WERI-Rb-1 (cell line): ENCODE data around the gene ATR.
"Not testable (repeated sequence)": the region's sequence is repeated elsewhere in the genome, so short reads cannot be mapped to it uniquely, and the experiment has no call there.

ENCODE experiments used
- DNase-seq: peaks from one replicate; pipeline ENCODE4 v3.0.0-alpha.2; 2020
- H3K27ac ChIP-seq: fragments of 250-450 bp; sonication (Bioruptor Pico); 2 replicates; pipeline ENCODE4 v1.5.1; 2020; ENCODE audit warnings: mild to moderate bottlenecking, moderate library complexity
- H3K27me3 ChIP-seq: fragments of 250-450 bp; sonication (Bioruptor Pico); 2 replicates; pipeline ENCODE4 v1.5.1; 2021; ENCODE audit warnings: mild to moderate bottlenecking, low read depth, moderate library complexity; ENCODE audit not compliant: insufficient read depth, severe bottlenecking
- H3K36me3 ChIP-seq: fragments of 250-450 bp; sonication (Bioruptor Pico); 2 replicates; pipeline ENCODE4 v1.5.1; 2020; ENCODE audit warnings: mild to moderate bottlenecking, moderate library complexity
- H3K4me3 ChIP-seq: 2 replicates; pipeline ENCODE4 v1.5.1; 2011; ENCODE audit warnings: low read depth, mild to moderate bottlenecking, control low read depth, low read length
- H3K9me3 ChIP-seq: fragments of 250-450 bp; sonication (Bioruptor Pico); 2 replicates; pipeline ENCODE4 v1.5.1; 2021; ENCODE audit warnings: mild to moderate bottlenecking, moderate library complexity; ENCODE audit not compliant: severe bottlenecking
- TF ChIP-seq, protein P1 (sequence below): IDR thresholded peaks from 2 replicates; pipeline ENCODE4 v1.5.1; 2011; ENCODE audit warnings: low read depth, mild to moderate bottlenecking, control low read depth, inconsistent platforms, low read length

ATR gene

DNA sequence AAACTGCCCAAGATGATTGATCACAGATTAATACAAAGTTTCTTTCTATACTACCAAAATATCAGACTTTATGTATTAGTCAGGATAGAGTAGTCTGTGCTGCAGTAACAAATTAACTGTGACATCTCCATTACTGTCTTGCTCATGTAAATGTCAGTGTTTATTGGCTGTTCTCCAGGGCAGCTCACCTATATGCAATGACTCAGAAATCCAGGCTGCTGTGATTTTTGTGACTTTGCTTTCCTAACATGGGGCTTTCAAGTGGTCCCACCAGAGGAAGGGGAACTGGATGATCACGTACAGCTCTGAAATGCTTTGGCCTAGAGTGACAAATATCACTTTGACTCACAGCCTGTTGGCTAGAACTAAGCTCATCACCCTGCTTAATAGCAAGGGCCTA, 30.6 kb upstream of the ATR start:
- Histone ChIP-seq H3K27me3 (no peaks in the 10 kb centered on the region), H3K4me3 (no peak overlapping the region), H3K9me3 (no peaks in the 10 kb centered on the region), H3K36me3 (no peaks in the 10 kb centered on the region), H3K27ac (no peak overlapping the region)
- TF ChIP-seq, protein P1, sequence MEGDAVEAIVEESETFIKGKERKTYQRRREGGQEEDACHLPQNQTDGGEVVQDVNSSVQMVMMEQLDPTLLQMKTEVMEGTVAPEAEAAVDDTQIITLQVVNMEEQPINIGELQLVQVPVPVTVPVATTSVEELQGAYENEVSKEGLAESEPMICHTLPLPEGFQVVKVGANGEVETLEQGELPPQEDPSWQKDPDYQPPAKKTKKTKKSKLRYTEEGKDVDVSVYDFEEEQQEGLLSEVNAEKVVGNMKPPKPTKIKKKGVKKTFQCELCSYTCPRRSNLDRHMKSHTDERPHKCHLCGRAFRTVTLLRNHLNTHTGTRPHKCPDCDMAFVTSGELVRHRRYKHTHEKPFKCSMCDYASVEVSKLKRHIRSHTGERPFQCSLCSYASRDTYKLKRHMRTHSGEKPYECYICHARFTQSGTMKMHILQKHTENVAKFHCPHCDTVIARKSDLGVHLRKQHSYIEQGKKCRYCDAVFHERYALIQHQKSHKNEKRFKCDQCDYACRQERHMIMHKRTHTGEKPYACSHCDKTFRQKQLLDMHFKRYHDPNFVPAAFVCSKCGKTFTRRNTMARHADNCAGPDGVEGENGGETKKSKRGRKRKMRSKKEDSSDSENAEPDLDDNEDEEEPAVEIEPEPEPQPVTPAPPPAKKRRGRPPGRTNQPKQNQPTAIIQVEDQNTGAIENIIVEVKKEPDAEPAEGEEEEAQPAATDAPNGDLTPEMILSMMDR = no peak
- DNase-seq = no peak

DNA sequence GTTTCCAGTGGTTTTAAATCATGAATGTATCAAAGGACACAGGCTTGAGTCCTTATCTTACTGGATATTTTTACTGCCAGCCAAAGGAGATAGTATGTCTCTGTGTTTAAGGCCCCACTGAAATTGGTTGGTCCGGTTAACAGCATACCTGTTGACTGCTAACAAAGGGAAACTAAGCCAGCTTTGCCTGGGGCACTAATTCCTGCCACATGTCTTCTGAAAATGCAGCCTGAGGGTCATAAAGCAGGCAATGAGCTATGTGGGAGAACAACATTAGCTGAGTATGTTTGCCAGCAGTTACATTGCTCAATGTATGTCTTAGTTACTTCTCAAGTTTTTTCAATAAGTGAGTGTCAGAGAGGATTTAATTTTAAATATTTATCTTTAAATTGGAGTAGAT, 30.1 kb upstream of the ATR start:
- TF ChIP-seq, protein P1 = no peak
- Histone ChIP-seq H3K4me3 (no peak overlapping the region), H3K27ac (no peak overlapping the region), H3K36me3 (no peaks in the 10 kb centered on the region), H3K27me3 (no peaks in the 10 kb centered on the region), H3K9me3 (no peaks in the 10 kb centered on the region)
- no peak for DNase-seq

DNA sequence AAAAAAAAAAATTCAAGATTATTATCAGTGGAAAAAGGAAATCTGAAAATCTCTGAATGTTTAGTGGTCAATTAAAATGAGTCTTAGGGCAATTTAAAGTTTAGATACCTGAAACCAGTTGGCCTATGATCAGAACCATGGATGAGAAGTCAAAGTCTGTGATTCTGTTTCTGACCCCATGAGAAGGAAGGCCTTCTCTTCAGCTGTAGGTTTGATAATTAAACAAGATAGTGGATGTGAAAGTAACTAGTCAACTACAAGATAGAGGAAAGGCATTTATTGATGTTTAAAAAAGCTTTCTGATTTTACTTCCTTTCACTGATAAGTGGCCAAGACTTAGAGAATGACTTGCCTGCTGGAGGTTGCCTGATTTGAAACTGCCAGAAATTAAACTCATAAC, 26.4 kb upstream of the ATR start:
- no peaks in the 10 kb centered on the region for H3K9me3 ChIP-seq
- DNase-seq = no peak
- H3K27ac ChIP-seq = no peak overlapping the region
- TF ChIP-seq, protein P1 = no peak
- no peak overlapping the region for H3K4me3 ChIP-seq
- no peaks in the 10 kb centered on the region for H3K27me3 ChIP-seq
- no peaks in the 10 kb centered on the region for H3K36me3 ChIP-seq

DNA sequence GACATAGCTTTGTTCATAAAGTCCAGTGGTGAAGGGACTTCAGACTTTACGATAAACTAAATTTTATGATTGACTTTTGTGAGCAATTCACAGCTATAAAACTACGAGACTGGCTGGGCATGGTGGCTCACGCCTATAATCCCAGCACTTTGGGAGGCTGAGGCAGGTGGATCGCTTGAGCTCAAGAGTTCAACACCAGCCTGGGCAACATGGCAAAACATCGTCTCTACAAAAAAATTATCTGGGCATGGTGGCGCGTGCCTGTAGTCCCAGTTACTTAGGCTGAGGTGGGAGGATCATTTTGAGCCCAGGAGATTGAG, 24.8 kb upstream of the ATR start:
- not testable (repeated sequence) for H3K9me3 ChIP-seq, H3K4me3 ChIP-seq, H3K27ac ChIP-seq, H3K36me3 ChIP-seq, DNase-seq, H3K27me3 ChIP-seq

DNA sequence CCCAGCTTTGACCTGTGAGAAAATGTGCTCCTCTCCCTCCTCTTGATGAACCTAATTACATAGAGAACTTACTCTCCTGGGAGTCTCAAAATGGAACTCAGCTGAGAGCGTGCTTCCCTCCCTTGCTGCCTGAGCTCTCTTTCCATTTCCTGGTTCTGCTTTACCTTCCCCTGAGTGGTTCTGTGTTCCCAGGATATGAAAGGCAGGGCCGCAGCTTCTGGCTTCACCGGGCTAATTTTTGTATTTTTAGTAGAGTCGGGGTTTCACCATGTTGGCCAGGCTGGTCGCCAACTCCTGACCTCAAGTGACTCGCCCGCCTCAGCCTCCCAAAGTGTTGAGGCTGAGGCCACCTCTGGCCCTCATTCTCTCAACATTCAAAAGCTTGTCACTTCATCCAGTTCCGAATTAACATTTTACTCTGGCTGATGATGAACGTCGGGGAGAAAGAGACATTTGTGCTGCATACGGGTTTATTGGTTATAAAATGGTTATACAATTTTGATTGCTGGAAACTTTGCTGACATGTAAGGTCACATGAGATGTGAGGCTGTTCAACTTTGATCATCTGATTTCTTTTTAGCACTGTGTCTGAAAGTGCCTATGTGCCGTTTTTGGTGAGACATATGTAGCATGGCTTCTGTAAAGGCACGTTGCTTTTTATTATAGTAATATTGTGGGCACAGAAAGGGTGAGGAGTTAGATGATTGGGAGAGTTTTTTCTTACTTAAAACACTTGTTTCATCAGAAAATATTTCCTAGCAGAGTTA, 24.3 kb upstream of the ATR start:
- no peaks in the 10 kb centered on the region for H3K27me3 ChIP-seq
- H3K9me3 ChIP-seq = no peaks in the 10 kb centered on the region
- no peak overlapping the region for H3K27ac ChIP-seq
- H3K36me3 ChIP-seq = no peaks in the 10 kb centered on the region
- TF ChIP-seq, protein P1 = no peak
- no peak for DNase-seq
- no peak overlapping the region for H3K4me3 ChIP-seq

DNA sequence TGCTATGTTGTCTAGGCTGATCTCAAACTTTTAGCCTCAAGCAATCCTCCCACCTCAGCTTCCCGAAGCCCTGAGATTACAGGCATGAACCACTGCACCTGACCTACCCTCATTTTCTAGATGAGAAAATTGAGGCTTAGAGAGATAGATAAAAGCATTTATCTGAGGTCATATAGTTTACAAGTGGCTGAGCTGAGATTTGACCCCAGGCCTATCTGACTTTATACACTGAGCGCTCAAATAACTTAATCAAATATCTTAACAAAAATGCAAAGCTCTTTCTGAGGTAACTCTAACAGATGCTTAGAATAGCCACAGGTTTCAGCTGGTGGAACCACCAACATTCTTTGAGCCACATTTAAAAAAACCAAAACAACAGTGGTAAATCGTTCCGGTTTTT, 23.2 kb upstream of the ATR start:
- no peak overlapping the region for H3K27ac ChIP-seq
- no peak for DNase-seq
- no peaks in the 10 kb centered on the region for H3K9me3 ChIP-seq
- TF ChIP-seq, protein P1 = no peak
- H3K4me3 ChIP-seq = no peak overlapping the region
- H3K36me3 ChIP-seq = no peaks in the 10 kb centered on the region
- no peaks in the 10 kb centered on the region for H3K27me3 ChIP-seq
